IPS-NIHi11 (cell line): Measurements from ENCODE around the gene OPN1LW.
"Not testable (repeated sequence)": the region's sequence is repeated elsewhere in the genome, so short reads cannot be mapped to it uniquely, and the experiment has no call there.

ENCODE experiments used
- DNase-seq: peaks from one replicate; pipeline ENCODE4 v3.0.0; 2012; ENCODE audit warnings: mixed read lengths, low spot score

Gene OPN1LW

DNA sequence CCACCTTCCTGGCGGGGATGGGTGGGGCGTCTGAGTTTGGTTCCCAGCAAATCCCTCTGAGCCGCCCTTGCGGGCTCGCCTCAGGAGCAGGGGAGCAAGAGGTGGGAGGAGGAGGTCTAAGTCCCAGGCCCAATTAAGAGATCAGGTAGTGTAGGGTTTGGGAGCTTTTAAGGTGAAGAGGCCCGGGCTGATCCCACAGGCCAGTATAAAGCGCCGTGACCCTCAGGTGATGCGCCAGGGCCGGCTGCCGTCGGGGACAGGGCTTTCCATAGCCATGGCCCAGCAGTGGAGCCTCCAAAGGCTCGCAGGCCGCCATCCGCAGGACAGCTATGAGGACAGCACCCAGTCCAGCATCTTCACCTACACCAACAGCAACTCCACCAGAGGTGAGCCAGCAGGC, at the start of gene OPN1LW:
Gene OPN1LW (plus strand): TSS at position 234 of the 400 bp plus-strand sequence. CDS start 41 bp downstream, at position 275.
- not testable (repeated sequence) for DNase-seq

- no peak for DNase-seq
These were observed 49.2 kb upstream of the OPN1LW start for GRCh38 chrX:154094833-154095232.

DNA sequence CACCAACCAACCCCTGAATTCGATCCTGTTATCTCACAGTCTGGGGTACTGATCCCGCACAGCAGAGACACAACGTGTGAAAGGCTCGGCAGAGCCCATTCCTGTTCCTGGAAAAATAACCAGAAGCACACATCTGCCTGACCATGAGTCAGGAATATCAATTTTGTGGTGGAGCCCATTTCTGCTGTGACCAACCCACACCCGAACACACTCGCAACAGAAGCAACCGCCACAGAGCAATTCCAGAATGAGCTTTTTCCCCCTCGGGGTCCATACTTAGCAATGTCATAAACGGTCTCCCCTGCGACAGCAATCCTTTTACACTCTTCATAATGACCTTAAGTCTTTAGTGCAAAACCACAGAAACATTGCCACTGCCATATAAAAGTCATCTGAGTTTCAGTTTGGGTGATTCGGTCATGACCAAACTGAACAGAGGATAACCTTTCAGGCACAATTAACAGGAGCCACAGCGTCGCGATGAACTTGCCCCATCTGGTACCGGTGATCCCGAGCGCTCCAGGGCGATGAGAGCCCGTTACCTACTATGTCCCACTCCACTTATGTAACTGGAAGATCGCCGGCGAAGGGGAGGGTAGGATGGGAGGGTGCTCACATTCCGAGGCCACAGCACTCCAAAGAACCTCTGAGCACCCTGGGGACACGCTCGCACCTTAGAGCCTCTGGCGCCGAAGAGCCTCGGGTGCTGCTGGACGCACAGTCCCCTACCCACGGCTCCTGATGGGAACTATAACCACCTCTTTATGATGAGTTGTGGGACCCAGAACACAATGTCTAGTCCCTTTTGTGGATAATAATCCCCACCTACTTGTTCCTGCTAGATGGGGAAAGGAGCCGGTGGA, 47.7 kb upstream of the OPN1LW start:
- no peak for DNase-seq

GRCh38 chrX:154097003-154097588, 46.9 kb upstream of the OPN1LW start:
- DNase-seq, result peak; percentile 80

DNA sequence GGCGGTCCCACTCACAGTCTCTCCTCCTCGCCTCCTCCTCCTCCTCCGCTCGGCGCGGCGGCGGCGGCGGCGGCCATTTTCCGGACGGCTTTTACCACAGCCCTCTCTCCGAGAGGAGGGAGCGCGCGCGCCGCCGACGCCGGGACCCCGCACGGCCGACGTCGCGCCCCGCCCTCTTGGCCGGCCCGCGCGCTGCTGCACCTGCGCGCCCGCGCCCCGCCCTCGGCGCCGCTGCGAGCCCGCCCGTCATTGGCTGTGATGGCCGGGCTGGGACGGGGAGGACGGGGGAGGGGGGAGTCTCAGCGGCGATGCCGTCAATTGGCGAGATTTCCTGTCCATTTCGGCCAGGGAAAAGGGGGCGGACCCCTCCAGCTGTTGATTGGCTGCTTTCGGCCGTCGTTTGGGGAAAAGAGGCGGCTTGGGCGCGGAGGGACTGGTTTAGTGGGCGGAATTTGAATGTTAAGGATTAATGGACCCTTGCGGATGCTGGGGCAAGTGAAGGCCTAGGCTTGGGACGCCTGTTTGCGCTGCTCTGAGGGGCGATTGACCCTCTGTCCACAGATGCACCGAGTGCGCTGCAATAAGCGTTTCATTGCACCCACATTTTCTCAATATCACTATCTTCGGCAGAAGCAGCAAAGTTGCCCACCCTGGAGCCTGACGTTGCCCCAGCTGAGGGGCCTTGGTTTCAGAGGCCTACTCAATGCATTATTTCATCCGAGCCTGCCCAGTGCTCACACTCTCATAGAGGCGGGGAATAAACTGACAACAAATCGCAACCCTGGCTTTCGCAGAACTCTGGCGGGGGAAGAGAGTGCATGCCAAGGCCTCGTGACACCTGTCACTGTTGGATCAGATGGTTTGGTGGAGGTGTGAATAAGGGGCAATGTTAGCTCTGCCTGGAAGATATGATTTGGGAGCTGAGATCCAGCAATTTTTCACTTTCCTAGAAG, 46.2 kb upstream of the OPN1LW start, which contains the start of gene MECP2:
Gene MECP2 (minus strand): TSS at position 129 of the 953 bp plus-strand sequence.
- DNase-seq, result peak; percentile 90

DNA sequence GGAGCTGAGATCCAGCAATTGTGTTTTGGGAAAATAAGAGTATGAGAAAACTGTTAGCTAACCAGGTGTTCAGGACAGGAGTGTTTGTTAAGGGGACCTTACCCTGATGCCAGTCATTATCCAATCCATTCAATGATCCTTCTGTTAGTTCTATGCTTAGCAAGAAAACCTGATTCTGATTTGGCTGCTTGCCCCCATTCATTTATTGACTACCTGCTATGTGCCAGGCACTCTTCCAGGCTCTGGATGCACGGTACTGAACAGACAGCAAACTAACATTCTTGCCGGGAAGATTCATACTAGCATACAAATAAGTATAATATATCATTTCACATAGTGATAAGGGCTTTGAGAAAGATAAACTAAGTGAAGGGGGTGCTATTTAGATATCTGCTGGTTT, 45.5 kb upstream of the OPN1LW start:
- DNase-seq, result no peak

DNA sequence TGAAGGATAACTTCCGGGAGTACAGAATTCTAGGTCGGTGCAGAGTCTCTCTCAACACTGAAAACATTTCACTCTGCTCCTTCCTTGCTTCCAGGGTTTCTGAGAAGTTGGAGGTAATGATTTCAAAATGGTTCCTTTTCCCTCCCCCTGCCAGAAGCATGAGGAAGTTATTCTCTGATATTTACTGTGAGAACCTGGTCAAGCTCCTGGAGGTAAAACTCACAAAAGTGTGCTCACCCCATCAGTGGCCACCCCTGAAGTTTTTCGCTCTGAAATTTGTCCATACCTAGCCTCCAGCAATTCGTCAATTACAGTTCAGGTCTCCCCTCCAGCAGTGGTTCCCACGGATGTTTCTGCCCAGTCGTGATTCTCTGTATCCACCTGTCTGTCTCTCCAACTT, 30.3 kb upstream of the OPN1LW start:
- no peak for DNase-seq

GRCh38 chrX:154114652-154115051, 29.4 kb upstream of the OPN1LW start:
- DNase-seq, result no peak

DNA sequence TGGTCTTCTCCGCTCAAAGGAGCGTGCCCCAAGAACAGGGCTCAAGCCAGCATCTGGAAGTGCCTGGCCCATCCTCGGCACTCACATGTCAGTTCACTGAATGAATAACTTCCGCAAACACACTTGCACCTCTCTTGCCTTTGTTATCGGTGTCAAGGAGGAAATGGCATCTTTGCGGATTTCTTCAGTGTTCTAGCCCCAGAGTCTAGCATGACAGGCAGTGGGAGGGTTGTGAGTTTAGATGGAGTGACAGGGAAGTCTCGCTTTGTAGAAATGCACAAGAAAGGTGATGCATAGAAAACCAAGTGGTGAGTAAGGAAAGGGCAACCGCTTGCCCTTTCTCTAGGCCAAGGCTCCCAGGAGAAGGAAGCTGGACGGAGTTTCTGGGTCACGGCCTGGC, 29.0 kb upstream of the OPN1LW start:
- DNase-seq, result no peak

DNA sequence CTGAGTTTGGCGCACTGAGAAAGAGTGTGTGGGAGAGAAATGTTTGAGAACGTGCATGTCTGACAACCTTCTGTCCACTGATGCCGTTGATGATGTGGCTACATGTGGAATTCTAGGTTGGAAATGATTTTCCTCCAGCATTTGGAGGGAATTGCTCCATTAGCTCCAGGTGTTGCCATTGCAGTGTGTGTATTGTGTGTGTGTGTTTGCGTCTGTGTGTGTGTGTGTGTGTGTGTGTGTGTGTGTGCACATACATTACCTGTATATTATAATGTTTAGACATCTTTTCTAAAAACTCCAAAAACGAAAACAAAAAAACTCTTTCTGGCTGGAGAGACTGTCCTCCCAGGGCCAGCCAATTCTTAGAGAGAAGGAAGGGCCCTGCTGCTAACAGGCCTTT, 28.3 kb upstream of the OPN1LW start:
- no peak for DNase-seq

DNA sequence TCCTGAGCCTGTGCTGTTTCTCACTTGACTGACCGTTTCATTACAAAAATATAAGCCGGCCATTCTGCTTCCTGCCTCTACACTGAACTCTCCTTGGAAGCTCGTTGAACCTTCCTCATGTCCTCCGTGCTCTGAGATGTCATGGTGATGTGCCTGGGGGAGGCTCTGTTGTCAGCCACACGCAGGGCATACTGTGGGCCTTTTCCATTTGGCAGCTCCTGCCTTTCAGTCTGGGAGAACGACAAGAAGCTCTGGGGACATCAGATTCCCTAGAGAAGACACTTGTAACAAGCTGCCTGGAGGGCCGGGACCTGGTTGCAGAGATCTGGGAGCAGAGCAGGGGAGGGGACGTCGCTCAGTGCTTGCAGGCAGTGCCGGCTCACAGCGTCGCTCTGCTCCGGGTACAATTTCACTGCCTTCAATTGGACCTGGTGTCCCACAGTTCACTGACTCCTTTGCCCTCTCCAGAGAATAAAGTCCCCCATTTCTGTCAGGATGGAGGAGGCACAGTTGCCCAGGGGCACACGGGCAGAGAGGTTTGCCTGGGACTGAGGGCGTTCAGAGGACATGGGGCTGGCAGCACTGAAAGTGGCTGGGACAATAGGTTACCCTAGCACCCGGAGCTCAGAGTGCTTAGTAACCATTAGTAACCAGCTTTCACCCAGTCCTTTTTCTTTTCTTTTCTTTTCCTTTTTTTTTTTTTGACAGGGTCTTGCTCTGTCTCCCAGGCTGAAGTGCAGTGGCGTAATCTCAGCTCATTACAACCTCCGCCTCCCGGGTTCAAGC, 27.4 kb upstream of the OPN1LW start:
- no peak for DNase-seq

DNA sequence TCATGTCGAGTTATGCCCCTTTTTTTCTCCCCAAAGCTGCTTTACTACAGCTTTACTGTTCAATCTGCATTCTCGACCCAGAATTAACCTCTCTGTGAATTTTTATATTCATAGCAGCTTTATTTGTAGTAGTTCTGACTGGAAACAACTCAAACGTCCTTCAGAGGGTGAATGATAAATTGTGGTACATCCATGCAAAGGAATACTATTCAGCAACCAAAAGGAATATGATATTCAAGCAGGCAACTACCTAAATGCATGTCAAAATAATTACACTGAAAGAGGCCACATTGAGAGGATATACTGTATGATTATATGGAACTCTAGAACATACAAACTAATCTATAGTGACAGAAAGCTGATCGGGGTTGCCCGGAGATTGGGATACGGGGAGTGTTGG, 26.5 kb upstream of the OPN1LW start:
- no peak for DNase-seq

- no peak for DNase-seq
These were observed 23.5 kb upstream of the OPN1LW start for GRCh38 chrX:154120567-154120966.

DNA sequence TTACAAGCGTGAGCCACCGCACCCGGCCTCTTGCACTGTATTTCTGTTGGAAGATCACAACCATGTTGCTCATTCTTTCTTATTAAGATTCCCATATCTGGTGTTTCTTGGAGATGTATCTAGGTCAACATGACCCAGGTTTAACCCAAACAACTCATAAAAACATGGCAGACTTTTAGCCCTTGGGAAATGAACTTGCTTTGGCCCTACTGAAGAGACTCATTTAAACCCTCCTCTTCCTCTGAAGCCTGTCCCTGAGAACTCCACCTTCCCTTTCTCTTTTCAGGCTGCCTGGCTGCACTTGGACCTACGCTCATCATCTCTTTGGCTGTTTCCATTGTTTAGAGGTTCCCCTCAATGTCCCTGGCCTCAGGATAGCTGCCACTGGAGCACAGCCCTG, 22.8 kb upstream of the OPN1LW start:
- no peak for DNase-seq

- no peak for DNase-seq
These were observed 22.1 kb upstream of the OPN1LW start for GRCh38 chrX:154121961-154122360.

DNA sequence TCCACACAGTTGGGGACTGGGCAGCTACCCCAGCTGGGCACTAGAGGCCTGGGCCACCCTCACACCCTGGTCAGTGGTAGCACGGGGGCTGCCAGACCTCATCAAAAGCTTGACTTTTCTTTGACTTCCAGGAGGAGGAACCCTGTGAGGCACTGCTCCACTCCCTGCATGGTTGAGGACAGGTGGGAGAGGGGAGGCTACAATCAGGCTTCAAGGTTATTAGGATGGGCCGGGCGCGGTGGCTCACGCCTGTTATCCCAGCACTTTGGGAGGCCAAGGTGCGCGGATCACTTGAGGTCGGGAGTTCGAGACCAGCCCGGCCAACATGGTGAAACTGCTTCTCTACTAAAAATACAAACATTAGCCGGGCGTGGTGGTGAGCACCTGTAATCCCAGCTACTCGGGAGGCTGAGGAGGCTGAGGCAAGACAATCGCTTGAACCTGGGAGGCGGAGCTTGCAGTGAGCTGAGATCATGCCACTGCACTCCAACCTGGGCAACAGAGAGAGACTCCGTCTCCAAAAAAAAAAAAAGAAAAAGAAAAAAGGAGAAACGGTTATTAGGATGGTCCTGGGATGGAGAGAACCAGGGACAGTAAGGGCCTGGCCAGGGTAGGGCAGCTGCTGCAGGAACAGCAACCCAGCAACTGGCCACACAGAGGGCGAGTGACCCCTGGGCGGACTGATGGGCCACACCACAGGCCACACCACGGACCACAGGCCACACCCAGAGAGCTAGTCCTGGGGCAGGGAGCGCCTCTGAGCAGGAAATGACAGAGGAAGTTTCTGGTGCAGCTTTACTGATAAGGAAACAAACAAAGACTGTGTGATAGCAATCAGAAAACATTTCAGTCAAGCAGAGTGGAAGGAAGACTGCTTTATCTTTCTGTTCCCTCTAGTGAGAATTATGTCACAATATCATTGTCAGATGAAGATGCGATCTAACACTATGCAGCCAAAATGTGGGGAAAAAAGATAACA, 20.5 kb upstream of the OPN1LW start:
- no peak for DNase-seq

DNA sequence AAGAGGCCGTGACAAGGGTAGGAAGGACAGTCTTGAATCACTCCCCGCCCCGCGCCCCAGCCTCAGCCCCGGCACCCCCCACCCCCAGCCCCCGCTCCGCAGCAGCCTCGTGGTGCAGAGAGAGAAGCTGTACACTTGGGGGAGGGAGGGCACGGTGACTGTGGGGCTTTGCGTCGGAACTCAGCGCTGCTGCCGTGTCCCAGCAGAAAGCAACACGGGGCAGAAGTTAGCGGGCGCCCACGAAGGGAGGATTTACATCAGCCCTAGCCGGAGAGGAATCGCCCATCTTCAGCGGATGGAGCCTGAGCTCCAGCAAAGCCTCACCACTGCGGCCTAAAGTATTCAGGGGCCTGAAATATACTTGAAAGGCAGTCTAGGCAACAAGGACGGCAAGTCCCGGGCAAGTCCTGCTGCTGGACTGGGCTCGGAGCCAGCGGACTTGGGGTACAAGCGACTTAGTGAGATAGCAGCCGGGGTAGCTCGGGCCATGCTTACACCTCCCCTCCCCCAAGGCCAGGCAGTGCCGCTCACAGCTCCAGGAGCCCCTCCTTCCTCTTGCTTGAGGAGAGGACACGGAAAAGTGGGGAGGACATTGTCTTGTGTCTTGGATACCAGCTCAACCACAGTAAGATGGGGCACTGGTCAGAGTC, 18.5 kb upstream of the OPN1LW start:
- no peak for DNase-seq

DNA sequence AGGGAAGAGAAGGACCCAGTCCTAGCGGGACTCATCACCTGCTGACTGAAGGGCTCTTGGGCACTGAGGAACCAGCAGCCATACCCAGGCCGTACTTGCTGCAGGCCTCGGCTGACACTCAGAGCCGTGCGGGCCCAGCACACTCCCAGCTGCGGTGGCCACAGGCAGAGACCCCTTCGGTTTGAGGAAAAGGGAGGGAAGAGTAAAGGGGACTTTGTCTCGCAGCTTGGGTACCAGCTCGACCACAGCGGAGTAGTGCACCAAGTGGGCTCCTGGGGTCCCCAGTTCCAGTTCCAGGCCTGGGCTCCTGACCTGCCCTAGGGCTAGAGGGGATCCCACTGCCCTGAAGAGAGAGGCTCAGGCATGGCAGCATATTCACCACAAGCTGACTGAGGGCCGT, 17.9 kb upstream of the OPN1LW start:
- no peak for DNase-seq

- no peak for DNase-seq
These were observed 12.1 kb upstream of the OPN1LW start for GRCh38 chrX:154131955-154132354.

DNA sequence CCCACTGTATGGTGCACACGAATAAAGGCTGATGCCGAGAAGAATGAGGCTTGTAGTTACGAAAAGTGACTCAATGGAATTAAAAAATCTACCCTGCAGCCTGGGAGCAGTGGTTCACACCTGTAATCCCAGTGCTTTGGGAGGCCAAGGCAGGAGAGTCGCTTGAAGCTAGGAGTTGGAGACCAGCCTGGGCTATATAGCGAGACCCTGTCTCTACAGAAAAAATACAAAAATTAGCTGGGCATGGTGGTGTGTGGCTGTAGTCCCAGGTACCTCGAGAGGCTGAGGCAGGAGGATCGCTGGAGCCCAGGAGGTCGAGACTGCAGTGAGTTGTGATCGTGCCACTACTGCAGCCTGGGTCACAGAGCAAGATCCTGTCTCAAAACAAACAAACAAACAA, 11.7 kb upstream of the OPN1LW start:
- no peak for DNase-seq
